Upper lobe of left lung (tissue), 6 donors: ENCODE results near the gene TANC2. TPM values are rescaled to one million over a fixed set of nuclear protein-coding genes. Genes with fewer than 3 reads are reported as not detected.

ENCODE experiments used
- ATAC-seq, 2 donors: fragments of 200-7000 bp; cut with Tn5 transposase; one replicate each; pipeline ENCODE4 v1.9.1; 2022; ENCODE audit warnings: mild to moderate bottlenecking in 2 of 2, moderate library complexity in 2 of 2; ENCODE audit not compliant: low FRiP score in 2 of 2
- DNase-seq, 2 donors: peaks; one replicate each; pipeline ENCODE4 v3.0.0-alpha.2; 2019 to 2020
- H3K27ac ChIP-seq, 4 donors: fragments of 200-600 bp; sonication (generic); one replicate each; pipeline ENCODE4 v1.5.1; 2016 to 2019
- H3K27me3 ChIP-seq, 4 donors: fragments of 200-600 bp; sonication (generic); one replicate each; pipeline ENCODE4 v1.5.1; 2017 to 2019
- H3K36me3 ChIP-seq, 4 donors: fragments of 200-600 bp; sonication (generic); one replicate each; pipeline ENCODE4 v1.5.1; 2016 to 2019
- H3K4me1 ChIP-seq, 4 donors: fragments of 200-600 bp; sonication (generic); one replicate each; pipeline ENCODE4 v1.5.1; 2018 to 2019
- H3K4me3 ChIP-seq, 4 donors: fragments of 200-600 bp; sonication (generic); one replicate each; pipeline ENCODE4 v1.5.1; 2017 to 2019; ENCODE audit warnings: mild to moderate bottlenecking in 2 of 4, moderate library complexity in 1 of 4
- H3K9me3 ChIP-seq, 4 donors: fragments of 200-600 bp; sonication (generic); one replicate each; pipeline ENCODE4 v1.5.1; 2018 to 2019
- EP300 ChIP-seq, 4 donors: sonication (generic); formaldehyde crosslinking; IDR thresholded peaks; one replicate each; pipeline ENCODE4 v1.5.1; 2017; ENCODE audit warnings: antibody characterized with exemption in 4 of 4, control low read depth in 2 of 4
- POLR2A ChIP-seq, 4 donors: fragments of 450-650 bp; IDR thresholded peaks; one replicate each; pipeline ENCODE4 v1.5.1; 2016 to 2017; ENCODE audit warnings: antibody characterized with exemption in 4 of 4, mild to moderate bottlenecking in 2 of 4
- POLR2AphosphoS5 ChIP-seq, 2 donors: sonication (generic); formaldehyde crosslinking; IDR thresholded peaks; one replicate each; pipeline ENCODE4 v1.5.1; 2017; ENCODE audit warnings: antibody characterized with exemption in 2 of 2
- WGBS, 2 donors: methylation state at CpG; one replicate each; pipeline ENCODE4 v1.1.5; 2017 to 2018; 5-methylcytosine and 5-hydroxymethylcytosine counted together
- total RNA-seq, 6 donors: library from RNA; depleted of rRNA in 4 of 6; stranded (reverse); fragments of >200 nt in 4 of 6; gene quantifications; one replicate each; pipeline versions ENCODE4 v1.1.0 to v1.2.1, GENCODE V29; 2016 to 2021
- TF ChIP-seq, protein P1 (sequence below), 6 experiments: fragments of 450-650 bp in 4 of 6; fragments of 200-600 bp in 2 of 6; sonication (generic) in 2 of 6; IDR thresholded peaks; one replicate each; pipeline ENCODE4 v1.5.1; 2016 to 2019; ENCODE audit warnings: antibody characterized with exemption in 6 of 6
- donor health status: DM: no; HTN: no; CAD: no; lungs with moderate emphysema.
- donor health status: DM: no; HTN: yes; CAD: no; lungs with severe emphysema.

The TANC2 gene
- total RNA-seq, 6 donors from 2014 or later = 64.9 to 134 (median 98.4) TPM

DNA sequence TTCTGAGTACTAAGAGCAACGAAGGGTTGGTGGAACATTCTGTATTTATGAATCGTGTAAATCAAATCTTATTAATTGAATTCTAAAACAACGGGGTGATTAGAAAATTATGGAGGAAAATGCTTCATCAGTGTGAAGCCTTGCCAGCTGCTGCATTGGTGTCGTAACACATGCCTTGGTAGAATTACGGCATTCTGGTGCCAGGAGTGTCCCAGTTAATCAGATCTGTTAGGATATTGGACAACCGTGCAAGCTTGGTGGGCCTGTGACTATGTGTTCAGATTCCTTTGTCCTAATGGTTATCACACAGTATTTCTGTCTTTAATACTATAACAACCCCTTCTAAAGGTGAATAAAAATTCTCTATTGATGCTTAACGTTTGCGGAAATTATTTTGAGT, 44.2 kb upstream of the TANC2 start:
- H3K27me3 ChIP-seq = no peaks in the 10 kb centered on the region
- WGBS, 2 donors = 76 to 87% methylated on average over 8 of the region's 8 CpGs
- H3K9me3 ChIP-seq = no peaks in the 10 kb centered on the region
- peaks cover 0 to 10% (median 2%) of the 10 kb centered on the region in 4 donors for H3K4me1 ChIP-seq
- TF ChIP-seq EP300 (IDR thresholded peaks at IDR 0.05) = no peak
- TF ChIP-seq, protein P1, sequence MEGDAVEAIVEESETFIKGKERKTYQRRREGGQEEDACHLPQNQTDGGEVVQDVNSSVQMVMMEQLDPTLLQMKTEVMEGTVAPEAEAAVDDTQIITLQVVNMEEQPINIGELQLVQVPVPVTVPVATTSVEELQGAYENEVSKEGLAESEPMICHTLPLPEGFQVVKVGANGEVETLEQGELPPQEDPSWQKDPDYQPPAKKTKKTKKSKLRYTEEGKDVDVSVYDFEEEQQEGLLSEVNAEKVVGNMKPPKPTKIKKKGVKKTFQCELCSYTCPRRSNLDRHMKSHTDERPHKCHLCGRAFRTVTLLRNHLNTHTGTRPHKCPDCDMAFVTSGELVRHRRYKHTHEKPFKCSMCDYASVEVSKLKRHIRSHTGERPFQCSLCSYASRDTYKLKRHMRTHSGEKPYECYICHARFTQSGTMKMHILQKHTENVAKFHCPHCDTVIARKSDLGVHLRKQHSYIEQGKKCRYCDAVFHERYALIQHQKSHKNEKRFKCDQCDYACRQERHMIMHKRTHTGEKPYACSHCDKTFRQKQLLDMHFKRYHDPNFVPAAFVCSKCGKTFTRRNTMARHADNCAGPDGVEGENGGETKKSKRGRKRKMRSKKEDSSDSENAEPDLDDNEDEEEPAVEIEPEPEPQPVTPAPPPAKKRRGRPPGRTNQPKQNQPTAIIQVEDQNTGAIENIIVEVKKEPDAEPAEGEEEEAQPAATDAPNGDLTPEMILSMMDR (IDR thresholded peaks at IDR 0.05) = no peak
- TF ChIP-seq POLR2AphosphoS5 (IDR thresholded peaks at IDR 0.05) = no peak
- TF ChIP-seq POLR2A (IDR thresholded peaks at IDR 0.05) = no peak
- DNase-seq (no peak), ATAC-seq (no peak)
- no peak overlapping the region for H3K4me3 ChIP-seq
- H3K36me3 ChIP-seq = no peaks in the 10 kb centered on the region
- no peak overlapping the region for H3K27ac ChIP-seq

DNA sequence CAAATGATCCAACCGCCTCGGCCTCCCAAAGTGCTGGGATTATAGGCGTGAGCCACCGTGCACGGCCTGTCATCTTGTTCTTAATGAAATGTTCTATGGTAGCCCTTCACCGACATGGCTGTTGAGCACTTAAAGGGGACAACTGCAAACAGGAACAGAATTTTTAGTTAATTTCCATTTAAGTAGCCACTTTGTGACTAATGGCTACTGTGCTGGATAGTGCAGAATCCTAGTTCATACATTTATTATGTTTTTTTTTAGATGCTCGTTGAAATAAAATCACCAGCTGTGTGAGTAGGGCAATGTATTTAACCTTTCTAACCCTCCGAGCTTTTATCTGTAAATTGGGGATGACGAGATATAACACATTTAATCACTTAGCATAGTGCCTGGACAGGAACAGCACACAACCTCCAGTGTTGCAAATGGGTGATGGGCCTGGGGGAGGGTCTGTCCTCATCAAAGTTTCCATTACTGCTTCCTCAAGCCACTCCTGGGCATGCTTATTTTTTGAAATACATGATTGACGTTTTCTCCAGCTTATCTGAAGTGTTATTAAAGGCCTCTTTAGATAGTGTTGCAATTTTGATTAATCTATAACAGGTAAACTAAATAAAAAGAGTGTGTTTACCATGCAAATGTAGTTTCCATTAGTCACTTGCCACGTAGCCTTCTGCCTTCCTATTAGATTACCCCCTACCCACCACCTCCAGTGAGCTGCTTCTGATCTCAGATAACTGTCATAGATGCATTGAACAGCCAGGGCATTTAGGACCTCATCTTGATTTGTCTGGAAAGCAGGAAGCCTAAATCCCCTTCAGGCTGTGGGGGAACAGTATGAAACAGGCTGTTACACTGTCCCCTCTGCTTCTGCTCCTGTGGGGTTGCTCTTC, 42.5 kb upstream of the TANC2 start:
- peak overlapping the region in 1 of 4 donors; percentile 68 for H3K27ac ChIP-seq
- DNase-seq (no peak), ATAC-seq (peak in 1 of 2 donors; percentile 56)
- no peaks in the 10 kb centered on the region for H3K36me3 ChIP-seq
- H3K4me1 ChIP-seq = no peaks in the 10 kb centered on the region
- H3K4me3 ChIP-seq = no peak overlapping the region
- H3K9me3 ChIP-seq = no peaks in the 10 kb centered on the region
- TF ChIP-seq POLR2AphosphoS5 (IDR thresholded peaks at IDR 0.05) (no peak), EP300 (IDR thresholded peaks at IDR 0.05) (peak in 2 of 4 donors; percentile 45 to 55), POLR2A (IDR thresholded peaks at IDR 0.05) (peak in 1 of 4 donors; percentile 31)
- TF ChIP-seq, protein P1 (IDR thresholded peaks at IDR 0.05) = no peak
- H3K27me3 ChIP-seq = no peaks in the 10 kb centered on the region
- WGBS, 2 donors = 66 to 75% methylated on average over 11 of the region's 11 CpGs

DNA sequence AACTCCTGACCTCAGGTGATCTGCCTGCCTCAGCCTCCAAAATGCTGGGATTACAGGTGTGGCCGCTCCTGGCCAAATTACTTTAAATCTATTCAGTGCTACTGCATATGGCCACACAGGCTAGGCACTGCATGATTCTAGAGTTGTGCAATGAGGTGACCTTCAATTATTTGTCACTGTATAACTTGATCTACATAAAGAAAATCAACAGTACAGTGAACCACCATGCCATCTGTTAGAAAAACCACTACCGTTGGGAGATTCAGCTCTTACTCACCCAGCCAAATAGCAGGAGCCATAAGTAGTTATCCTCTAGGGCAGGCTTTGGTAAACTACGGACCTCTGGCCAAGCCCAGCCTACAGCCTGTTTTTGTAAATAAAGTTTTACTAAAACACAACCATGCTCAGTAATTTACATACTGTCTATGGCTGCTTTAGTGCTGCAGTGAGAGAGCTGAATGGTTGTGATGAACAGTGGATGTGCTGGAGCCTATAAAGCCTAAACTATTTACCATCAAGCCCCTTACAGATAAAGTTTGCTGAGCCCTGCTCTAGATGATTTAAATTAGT, 40.7 kb upstream of the TANC2 start:
- WGBS, 2 donors = 95% methylated on average over 3 of the region's 3 CpGs
- no peaks in the 10 kb centered on the region for H3K9me3 ChIP-seq
- DNase-seq (no peak), ATAC-seq (no peak)
- TF ChIP-seq POLR2AphosphoS5 (IDR thresholded peaks at IDR 0.05) = no peak
- TF ChIP-seq EP300 (IDR thresholded peaks at IDR 0.05) = no peak
- TF ChIP-seq, protein P1 (IDR thresholded peaks at IDR 0.05) = no peak
- TF ChIP-seq POLR2A (IDR thresholded peaks at IDR 0.05) = no peak
- no peaks in the 10 kb centered on the region for H3K4me1 ChIP-seq
- no peaks in the 10 kb centered on the region for H3K27me3 ChIP-seq
- no peaks in the 10 kb centered on the region for H3K36me3 ChIP-seq
- no peak overlapping the region for H3K4me3 ChIP-seq
- no peak overlapping the region for H3K27ac ChIP-seq

DNA sequence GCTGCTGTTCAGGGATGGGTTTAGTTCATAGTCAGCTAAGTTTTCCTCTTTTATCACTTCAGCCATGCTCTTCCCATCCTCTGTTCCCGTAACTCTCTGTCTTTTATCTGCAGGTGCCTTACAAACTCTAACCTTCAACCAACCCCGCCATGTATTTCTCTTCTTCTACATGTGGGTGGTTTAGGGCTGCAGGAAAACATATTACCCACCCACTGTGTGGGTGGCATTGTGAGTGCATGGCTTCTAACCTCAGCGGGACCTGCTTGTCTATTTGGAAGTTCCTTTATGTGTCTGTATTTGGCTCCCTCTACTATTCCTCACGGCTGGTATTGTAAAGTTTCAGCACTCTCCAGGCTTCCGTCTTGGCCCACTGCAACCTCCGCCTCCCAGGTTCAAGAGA, 39.0 kb upstream of the TANC2 start:
- no peak overlapping the region for H3K4me3 ChIP-seq
- no peak overlapping the region for H3K27ac ChIP-seq
- H3K36me3 ChIP-seq = no peaks in the 10 kb centered on the region
- H3K4me1 ChIP-seq = no peaks in the 10 kb centered on the region
- DNase-seq (no peak), ATAC-seq (no peak)
- TF ChIP-seq POLR2AphosphoS5 (IDR thresholded peaks at IDR 0.05) (no peak), EP300 (IDR thresholded peaks at IDR 0.05) (no peak), POLR2A (IDR thresholded peaks at IDR 0.05) (no peak)
- TF ChIP-seq, protein P1 (IDR thresholded peaks at IDR 0.05) = no peak
- H3K9me3 ChIP-seq = no peaks in the 10 kb centered on the region
- 93 to 95% methylated on average over 6 of the region's 6 CpGs for WGBS, 2 donors
- no peaks in the 10 kb centered on the region for H3K27me3 ChIP-seq
